Motor neuron (in vitro differentiated cells): ENCODE data around the gene RAPSN. TPM values are rescaled to one million over a fixed set of nuclear protein-coding genes. Genes with fewer than 3 reads are reported as not detected.

ENCODE experiments used
- ATAC-seq, 8 experiments: fragments of 200-7000 bp; cut with Tn5 transposase; replicated peaks in 6 of 8; 2 replicates each; pipeline ENCODE4 v1.8.0; 2021; ENCODE audit warnings: mild to moderate bottlenecking in 8 of 8, moderate library complexity in 8 of 8
- H3K27ac ChIP-seq, 2 donors: fragments of 250-450 bp; sonication (Bioruptor Pico); 2 replicates each; pipeline ENCODE4 v1.9.0; 2021; ENCODE audit warnings: antibody characterized with exemption in 2 of 2, mild to moderate bottlenecking in 2 of 2, moderate library complexity in 1 of 2
- H3K4me1 ChIP-seq, 2 donors: fragments of 250-450 bp; sonication (Bioruptor Pico); replicated peaks in 1 of 2; 2 replicates each; pipeline ENCODE4 v1.6.1; 2021; ENCODE audit warnings: antibody characterized with exemption in 2 of 2, mild to moderate bottlenecking in 2 of 2, moderate library complexity in 1 of 2
- H3K4me3 ChIP-seq, 5 donors: fragments of 250-450 bp; sonication (Bioruptor Pico); 2 replicates each; pipeline ENCODE4 v1.9.0; 2021; ENCODE audit warnings: antibody characterized with exemption in 5 of 5, mild to moderate bottlenecking in 5 of 5, moderate library complexity in 4 of 5
- WGBS, 10 experiments: fragments of 450-650 bp; shearing (Covaris generic); methylation state at CpG; one replicate each; pipeline ENCODE4 v1.0.0; 2022; 5-methylcytosine and 5-hydroxymethylcytosine counted together
- in situ Hi-C, 9 experiments: fragments of 400-800 bp; cut with MboI; loops; one replicate each; pipeline ENCODE4 v1.15.0; 2021; ENCODE audit warnings: low sequenced_read_pairs in 9 of 9, low pct_unique_long_range_greater_than_20kb in 2 of 9; ENCODE audit not compliant: unreplicated experiment in 9 of 9
- total RNA-seq, 8 experiments: library from RNA; unstranded; fragments of 300-600 nt; gene quantifications; 2 replicates each; pipeline versions ENCODE4 v1.2.3 to v1.2.4, GENCODE V29; 2022

RAPSN gene
- 1 to 10 TPM in 3 of 8 experiments, under 1 TPM in 3, not detected in 2; 0.14 to 2.2 (median 0.75) TPM for total RNA-seq

DNA sequence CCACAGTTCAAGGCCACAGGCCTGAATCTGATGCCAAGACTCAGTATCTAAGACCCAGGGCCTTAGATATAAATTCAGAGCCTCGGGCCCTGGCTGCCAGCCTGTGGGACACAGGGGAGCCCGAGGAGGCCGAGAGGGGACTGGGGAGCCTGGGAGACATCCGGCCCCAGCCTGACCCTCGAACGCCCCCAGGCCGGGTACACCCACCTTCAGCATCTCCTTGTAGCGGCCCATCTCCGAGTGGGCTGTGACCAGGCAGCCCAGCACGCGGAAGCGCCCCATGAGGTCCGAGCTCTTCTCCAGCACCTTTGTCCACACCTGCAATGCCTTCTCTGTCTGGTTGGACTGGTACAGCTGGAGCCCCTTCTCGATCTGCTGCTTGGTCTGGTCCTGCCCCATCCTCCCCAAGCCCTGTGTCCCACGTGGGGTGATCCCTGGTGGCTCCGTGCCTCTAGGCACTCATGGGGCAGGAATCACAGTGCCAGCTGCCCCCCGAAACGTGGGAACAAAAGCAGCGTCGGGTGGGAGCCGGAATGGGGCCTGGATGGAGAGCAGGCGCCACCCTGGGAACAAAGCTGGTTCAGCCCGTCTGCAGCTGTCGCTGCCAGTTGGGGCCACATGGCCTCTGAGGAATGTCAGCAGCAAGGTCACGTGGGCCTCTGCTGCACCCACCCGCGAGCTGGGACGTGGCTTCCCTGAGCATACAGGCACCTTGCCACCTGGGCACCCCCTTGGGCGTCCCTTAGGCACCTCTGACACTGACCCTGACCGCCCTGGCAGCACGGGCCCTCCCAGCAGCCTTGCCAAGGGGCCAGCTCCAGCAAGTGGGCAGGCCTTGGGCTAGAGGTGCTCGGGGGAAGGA is at the start of gene RAPSN:
RAPSN (minus strand) TSS at position 571 of the 862 bp plus-strand sequence; CDS start at position 399, 172 bp downstream.
- ATAC-seq = peak in 1 of 8 experiments; percentile 15
- in situ Hi-C loops = no loop called here
- 62 to 87% (median 82%) methylated on average over 1 to 4 of the region's 32 CpGs; no CpG with 5 or more reads in 6 of the 10 experiments for WGBS, 10 experiments

GRCh38 chr11:47498149-47498548 is 49.2 kb upstream of the RAPSN start:
- 86 to 100% (median 100%) methylated on average over 1 to 3 of the region's 3 CpGs; no CpG with 5 or more reads in 2 of the 10 experiments for WGBS, 10 experiments
- Histone ChIP-seq H3K4me1 (peaks cover 46 to 71% of the 10 kb centered on the region in 2 donors), H3K27ac (no peak overlapping the region)

More for the DNA sequence above, at the start of gene RAPSN:
- Histone ChIP-seq H3K27ac (no peak within 1 kb of the TSS), H3K4me3 (no peak within 1 kb of the TSS), H3K4me1 (no peaks in the 10 kb centered on the region)

DNA sequence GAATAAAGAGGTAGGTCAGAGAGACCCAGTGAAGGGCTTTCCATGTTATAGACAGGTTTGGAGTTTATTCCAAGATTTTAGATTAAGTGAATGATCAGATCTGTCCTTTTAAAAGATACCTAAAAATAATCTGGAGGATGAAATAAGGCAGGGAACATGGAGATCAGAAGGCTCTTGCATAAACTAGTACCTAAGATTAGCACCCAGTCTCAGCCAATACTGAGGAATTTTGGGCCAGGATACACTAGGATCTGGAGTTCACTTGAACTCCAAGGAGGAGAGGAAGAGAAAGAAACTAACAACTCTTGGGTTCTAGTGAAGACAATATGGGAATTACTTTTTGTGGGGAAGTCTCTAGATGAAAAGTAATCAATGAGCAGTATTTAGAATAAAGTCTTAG is 47.9 kb upstream of the RAPSN start:
- H3K4me1 ChIP-seq = peaks cover 46 to 59% of the 10 kb centered on the region in 2 donors
- H3K27ac ChIP-seq = no peak overlapping the region

More at GRCh38 chr11:47498149-47498548, 49.2 kb upstream of the RAPSN start:
- H3K4me3 ChIP-seq = no peak overlapping the region
- in situ Hi-C loops = no loop called here
- ATAC-seq = no peak

DNA sequence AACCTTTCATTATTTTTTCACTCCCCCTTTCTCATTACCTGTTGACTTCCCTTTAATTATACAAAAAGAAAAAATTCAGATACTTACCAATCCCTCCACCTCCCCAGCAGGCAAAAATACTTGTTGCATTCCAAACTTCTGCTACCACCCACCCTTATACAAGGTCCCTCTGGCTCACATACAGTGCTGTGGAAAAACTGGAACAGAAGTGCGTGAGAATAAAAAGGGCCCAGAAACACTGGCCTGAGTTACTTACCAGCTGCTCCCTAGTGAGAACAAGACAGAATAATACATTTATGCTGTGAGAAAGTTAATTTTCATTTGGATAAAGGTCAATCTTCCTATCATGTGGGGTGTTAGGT is 46.9 kb upstream of the RAPSN start:
- no peak for ATAC-seq
- Histone ChIP-seq H3K27ac (peak overlapping the region; percentile 49 to 88), H3K4me1 (peaks cover 42 to 49% of the 10 kb centered on the region in 2 donors), H3K4me3 (no peak overlapping the region)
- WGBS, 10 experiments = 14 to 100% (median 100%) methylated on average over 1 of the region's 1 CpG; no CpG with 5 or more reads in 3 of the 10 experiments
- in situ Hi-C loops = no loop called here

More for the DNA sequence above, 47.9 kb upstream of the RAPSN start:
- H3K4me3 ChIP-seq = no peak overlapping the region
- in situ Hi-C loops = no loop called here
- no peak for ATAC-seq

DNA sequence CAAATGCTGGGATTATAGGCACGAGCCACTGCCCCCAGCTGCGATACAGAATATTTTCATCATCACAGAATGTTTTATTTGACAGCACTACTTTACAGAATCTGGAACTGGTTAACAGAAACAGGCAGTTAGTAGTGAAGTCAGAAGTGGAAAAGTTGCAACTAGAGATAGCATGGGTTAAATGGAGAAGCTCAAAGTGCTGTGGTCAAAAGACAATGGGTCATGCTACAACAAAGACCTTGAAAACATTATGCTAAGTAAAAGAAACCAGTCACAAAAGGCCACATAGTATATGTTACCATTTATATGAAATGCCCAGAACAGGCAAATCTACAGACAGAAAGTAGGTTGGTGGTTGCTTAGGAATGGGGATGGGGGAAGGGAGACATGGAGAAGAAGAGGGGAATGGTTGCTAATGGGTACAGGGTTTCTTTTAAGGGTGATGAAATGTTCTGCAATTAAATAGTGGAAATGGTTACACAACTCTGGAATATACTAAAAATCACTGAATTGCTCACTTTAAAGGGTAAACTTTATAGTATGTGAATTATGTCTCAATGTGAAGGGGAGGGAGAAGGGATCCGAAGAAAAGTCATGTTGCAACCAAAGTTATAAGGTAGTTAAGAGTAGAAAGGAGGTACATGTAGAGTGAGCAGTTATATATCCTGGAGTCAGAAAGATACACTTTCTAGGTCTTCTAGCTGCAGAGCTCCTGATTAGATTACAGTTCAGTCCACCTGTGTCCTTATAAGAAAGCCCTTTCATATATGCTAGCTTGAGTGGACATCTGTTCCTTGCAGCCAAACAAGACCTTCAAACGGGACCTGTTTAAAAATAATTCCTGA is 46.3 kb upstream of the RAPSN start:
- peak in 5 of 8 experiments; percentile 19 to 86 (median 76) for ATAC-seq
- Histone ChIP-seq H3K4me1 (peaks cover 36 to 43% of the 10 kb centered on the region in 2 donors), H3K27ac (peak overlapping the region; percentile 49 to 88), H3K4me3 (no peak overlapping the region)
- WGBS, 10 experiments = 16 to 100% (median 74%) methylated on average over 1 to 4 of the region's 4 CpGs; no CpG with 5 or more reads in 1 of the 10 experiments
- in situ Hi-C loops = no loop called here

GRCh38 chr11:47489395-47489755 is 40.4 kb upstream of the RAPSN start:
- H3K4me3 ChIP-seq = no peak overlapping the region
- 50 to 100% (median 95%) methylated on average over 1 to 2 of the region's 2 CpGs; no CpG with 5 or more reads in 2 of the 10 experiments for WGBS, 10 experiments
- peak in 2 of 8 experiments; percentile 56 to 70 for ATAC-seq
- in situ Hi-C loops = no loop called here
- H3K4me1 ChIP-seq = peaks cover 3 to 7% of the 10 kb centered on the region in 2 donors
- H3K27ac ChIP-seq = no peak overlapping the region

DNA sequence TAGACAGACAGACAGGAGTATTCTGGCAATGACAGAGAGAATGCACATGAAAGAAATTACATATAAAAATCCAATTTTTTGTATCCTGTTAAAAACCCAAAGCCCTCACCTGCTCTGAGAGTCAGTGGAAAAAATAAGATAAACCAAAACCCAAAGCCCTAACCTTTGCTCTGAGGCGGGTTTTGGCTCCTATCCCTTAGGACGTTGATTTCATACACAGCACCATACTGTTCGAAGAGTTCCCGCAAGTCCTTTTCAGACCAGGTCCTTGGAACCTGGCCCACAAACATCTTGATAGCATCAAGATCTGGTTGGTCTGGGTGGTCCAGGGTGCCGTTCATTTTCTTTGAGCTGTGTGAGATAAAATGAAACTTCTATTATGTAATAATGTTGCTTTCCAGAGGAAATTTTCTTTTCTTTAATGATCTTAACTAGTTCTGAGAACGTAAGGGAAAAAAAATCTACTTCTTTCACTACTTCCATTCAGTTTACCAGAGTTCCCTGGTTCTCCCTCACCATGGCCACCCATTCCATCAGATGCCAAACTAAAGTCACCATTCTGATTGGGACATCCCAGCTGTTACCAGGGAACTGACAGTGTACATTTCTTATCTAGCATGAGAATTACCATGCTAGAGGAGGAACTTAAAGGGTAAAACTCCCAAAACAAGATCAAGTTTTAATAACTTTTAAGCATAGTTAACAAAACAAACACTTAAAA is 39.9 kb upstream of the RAPSN start:
- Histone ChIP-seq H3K4me1 (peaks cover 0 to 1% of the 10 kb centered on the region in 2 donors), H3K27ac (no peak overlapping the region), H3K4me3 (no peak overlapping the region)
- ATAC-seq = peak in 2 of 8 experiments; percentile 35 to 57
- WGBS, 10 experiments = 80 to 100% (median 94%) methylated on average over 1 to 5 of the region's 6 CpGs
- in situ Hi-C loops = no loop called here

GRCh38 chr11:47488111-47488510 is 39.2 kb upstream of the RAPSN start:
- peak in 1 of 8 experiments; percentile 26 for ATAC-seq
- in situ Hi-C loops = no loop called here
- Histone ChIP-seq H3K27ac (no peak overlapping the region), H3K4me3 (no peak overlapping the region), H3K4me1 (no peaks in the 10 kb centered on the region)
- WGBS, 10 experiments = 80 to 100% (median 100%) methylated on average over 1 to 3 of the region's 3 CpGs; no CpG with 5 or more reads in 1 of the 10 experiments

DNA sequence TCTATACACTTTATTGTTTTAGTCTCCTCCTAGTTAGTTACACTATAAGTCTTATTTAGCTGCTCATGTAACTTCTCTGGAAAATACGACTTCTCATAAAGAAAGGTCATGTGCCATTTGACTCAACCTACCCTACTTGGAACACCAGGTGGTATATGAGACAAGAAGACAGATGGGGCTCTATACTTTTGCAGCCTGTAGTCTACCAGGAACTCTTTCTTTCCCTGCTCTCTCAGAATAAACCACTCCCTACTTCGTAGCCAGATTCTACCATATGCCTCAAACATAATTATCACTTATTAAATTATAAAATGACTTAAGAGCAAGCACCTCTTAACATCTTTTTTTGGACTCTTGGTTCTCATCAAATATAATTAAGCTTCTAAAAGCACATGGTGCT is 38.5 kb upstream of the RAPSN start:
- 76 to 100% (median 100%) methylated on average over 1 to 2 of the region's 2 CpGs for WGBS, 10 experiments
- in situ Hi-C loops = no loop called here
- H3K27ac ChIP-seq = no peak overlapping the region

GRCh38 chr11:47485107-47485506 is 36.2 kb upstream of the RAPSN start:
- in situ Hi-C loops = no loop called here

More for the DNA sequence above, 38.5 kb upstream of the RAPSN start:
- H3K4me1 ChIP-seq = no peaks in the 10 kb centered on the region
- H3K4me3 ChIP-seq = no peak overlapping the region
- no peak for ATAC-seq

DNA sequence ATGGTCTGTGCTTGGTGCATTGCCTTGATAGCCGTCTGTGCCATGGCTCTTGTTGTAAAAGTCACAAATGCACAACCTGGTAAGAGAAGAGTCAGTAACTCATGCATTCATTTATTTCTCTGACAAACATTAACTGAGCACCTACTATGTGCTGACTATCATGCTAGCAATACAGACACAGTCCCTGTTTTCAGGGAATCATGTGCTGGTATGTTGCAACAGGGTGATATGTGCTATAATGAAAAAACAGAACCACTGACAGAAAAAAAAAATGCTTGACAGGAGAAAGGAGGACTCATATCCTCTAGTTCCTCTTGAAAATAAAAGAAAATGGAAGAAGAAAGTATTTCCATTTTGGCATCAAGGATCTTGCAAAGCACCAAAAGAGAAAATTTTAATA is 34.5 kb upstream of the RAPSN start:
- ATAC-seq = no peak
- Histone ChIP-seq H3K4me1 (no peaks in the 10 kb centered on the region), H3K4me3 (no peak overlapping the region), H3K27ac (no peak overlapping the region)
- 50 to 100% (median 100%) methylated on average over 1 of the region's 1 CpG; no CpG with 5 or more reads in 6 of the 10 experiments for WGBS, 10 experiments
- in situ Hi-C loops = no loop called here

More at GRCh38 chr11:47485107-47485506, 36.2 kb upstream of the RAPSN start:
- WGBS, 10 experiments = 87 to 100% (median 96%) methylated on average over 2 to 7 of the region's 7 CpGs; no CpG with 5 or more reads in 2 of the 10 experiments
- Histone ChIP-seq H3K27ac (no peak overlapping the region), H3K4me1 (no peaks in the 10 kb centered on the region), H3K4me3 (no peak overlapping the region)
- no peak for ATAC-seq

DNA sequence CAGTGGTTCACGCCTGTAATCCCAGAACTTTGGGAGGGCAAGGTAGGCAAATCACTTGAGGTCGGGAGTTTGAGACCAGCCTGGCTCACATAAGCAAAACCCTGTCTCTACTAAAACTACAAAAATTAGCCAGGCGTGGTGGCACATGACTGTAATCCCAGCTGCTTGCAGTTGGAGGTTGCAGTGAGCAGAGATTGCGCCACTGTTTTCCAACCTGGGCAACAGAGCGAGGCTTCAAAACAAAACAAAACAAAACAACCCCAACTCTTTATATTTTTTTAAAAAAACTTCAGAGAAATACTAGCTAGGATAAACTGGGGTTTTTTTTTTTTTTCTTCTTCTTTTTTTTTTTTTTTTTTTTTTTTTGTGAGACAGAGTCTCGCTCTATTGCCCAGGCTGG is 31.8 kb upstream of the RAPSN start:
- 82 to 100% (median 96%) methylated on average over 1 to 5 of the region's 6 CpGs; no CpG with 5 or more reads in 1 of the 10 experiments for WGBS, 10 experiments
- in situ Hi-C loops = no loop called here

More for the DNA sequence above, 31.8 kb upstream of the RAPSN start:
- Histone ChIP-seq H3K27ac (no peak overlapping the region), H3K4me3 (no peak overlapping the region), H3K4me1 (no peaks in the 10 kb centered on the region)
- no peak for ATAC-seq
